Ovary (tissue), 9 donors: ENCODE measurements around the gene SLC35F4. TPM values are rescaled to one million over a fixed set of nuclear protein-coding genes. Genes with fewer than 3 reads are reported as not detected.

Source experiments
- DNase-seq, 5 donors: peaks; one replicate each; pipeline ENCODE4 v3.0.0-alpha.2; 2019 to 2020
- H3K27ac ChIP-seq, 2 donors: fragments of 200-600 bp; one replicate each; pipeline versions ENCODE4 v1.5.1 to v1.8.0; 2019 to 2022
- H3K27me3 ChIP-seq: fragments of 200-600 bp; one replicate; pipeline ENCODE4 v1.8.0; 2022
- H3K36me3 ChIP-seq: fragments of 200-600 bp; sonication (generic); one replicate; pipeline ENCODE4 v1.5.1; 2019
- H3K4me1 ChIP-seq: one replicate; pipeline ENCODE4 v1.8.1; 2013; ENCODE audit warnings: mild to moderate bottlenecking, moderate library complexity; ENCODE audit not compliant: insufficient read depth
- H3K4me3 ChIP-seq: fragments of 200-600 bp; sonication (generic); one replicate; pipeline ENCODE4 v1.5.1; 2017
- H3K9me3 ChIP-seq, 2 donors: fragments of 200-600 bp in 1 of 2; sonication (generic) in 1 of 2; one replicate each; pipeline versions ENCODE4 v1.5.1 to v1.8.1; 2013 to 2019; ENCODE audit warnings: mild to moderate bottlenecking in 1 of 2, moderate library complexity in 1 of 2
- CTCF ChIP-seq, 3 donors: fragments of 450-650 bp in 2 of 3; fragments of 200-600 bp in 1 of 3; IDR thresholded peaks; one replicate each; pipeline versions ENCODE4 v1.5.1 to v1.8.0; 2016 to 2022; ENCODE audit warnings: antibody characterized with exemption in 3 of 3, mild to moderate bottlenecking in 1 of 3
- EP300 ChIP-seq: sonication (generic); formaldehyde crosslinking; IDR thresholded peaks from one replicate; pipeline ENCODE4 v1.6.1; 2017; ENCODE audit warnings: antibody characterized with exemption
- POLR2A ChIP-seq: fragments of 450-650 bp; IDR thresholded peaks from one replicate; pipeline ENCODE4 v1.6.1; 2017; ENCODE audit warnings: antibody characterized with exemption, mild to moderate bottlenecking, moderate library complexity
- WGBS, 3 donors: extraction: QIAGEN DNeasy Blood & Tissue Kit in 1 of 3; methylation state at CpG; one replicate each; pipeline versions ENCODE4 v1.1.5 to v1.1.7; 2013 to 2017; 5-methylcytosine and 5-hydroxymethylcytosine counted together
- intact Hi-C, 4 donors: fragments of 100-400 bp; cut with DNase I; formaldehyde crosslinking; loops; one replicate each; pipeline versions ENCODE4 v1.11.0 to v1.15.1; 2022 to 2023
- polyA plus RNA-seq, 2 donors: library from polyadenylated mRNA; stranded (reverse); fragments of 200-250 nt in 1 of 2; fragments of 350-450 nt in 1 of 2; fragmentation: Illumina TruSeq in 1 of 2; extraction: RNeasy Lipid Tissue Mini Kit (QIAGEN cat#74804) in 1 of 2; gene quantifications; one replicate each; pipeline ENCODE4 v1.2.3, GENCODE V29; 2013 to 2014
- total RNA-seq, 7 donors: library from RNA; depleted of rRNA in 2 of 7; stranded (reverse); fragments of >200 nt in 2 of 7; fragmentation: NEBNext Ultra II Directional in 3 of 7; extraction: Animal tissue kit (Norgen Biotek cat#: 25700) in 3 of 7; gene quantifications; one replicate each; pipeline versions ENCODE4 v1.1.0 to v1.2.4, GENCODE V29; 2016 to 2023
- donor health status: DM: no; HTN: no; CAD: no; lungs with moderate emphysema.
- donor health status: DM: no; HTN: no; CAD: no.
- donor health status: Bipolar disorder and iron deficiency.
- donor health status: DM: yes; HTN: yes; CAD: no.
- donor health status: DM: no; HTN: no; CAD: no.
- donor health status: DM: yes; HTN: yes; CAD: no.

Gene SLC35F4
- total and polyA plus RNA-seq, 9 donors: 0.04 to 0.65 (median 0.20) TPM; not detected in 6

- no peaks in the 10 kb centered on the region for H3K9me3 ChIP-seq
- H3K4me3 ChIP-seq: no peak overlapping the region
- no peaks in the 10 kb centered on the region for H3K36me3 ChIP-seq
- H3K27me3 ChIP-seq: no peaks in the 10 kb centered on the region
- no peaks in the 10 kb centered on the region for H3K4me1 ChIP-seq
- intact Hi-C loops: no loop called here
- DNase-seq: no peak
- 49 to 56% (median 53%) methylated on average over 5 of the region's 5 CpGs for WGBS, 3 donors
- no peak overlapping the region for H3K27ac ChIP-seq
- TF ChIP-seq POLR2A (no peak), EP300 (no peak), CTCF (IDR thresholded peaks at IDR 0.05) (no peak)
Observed at GRCh38 chr14:57707219-57707618, 158.7 kb downstream of the SLC35F4 start.

- no peak for DNase-seq
- intact Hi-C loops: no loop called here
- 98 to 100% (median 98%) methylated on average over 1 of the region's 1 CpG for WGBS, 3 donors
- H3K27ac ChIP-seq: no peak overlapping the region
- TF ChIP-seq CTCF (IDR thresholded peaks at IDR 0.05) (no peak), EP300 (no peak), POLR2A (no peak)
- no peaks in the 10 kb centered on the region for H3K27me3 ChIP-seq
- H3K4me1 ChIP-seq: no peaks in the 10 kb centered on the region
- no peaks in the 10 kb centered on the region for H3K9me3 ChIP-seq
- H3K36me3 ChIP-seq: no peaks in the 10 kb centered on the region
- H3K4me3 ChIP-seq: no peak overlapping the region
Observed at GRCh38 chr14:57704763-57705162, 161.1 kb downstream of the SLC35F4 start.

GRCh38 chr14:57699947-57700346 lies 165.9 kb downstream of the SLC35F4 start:
- intact Hi-C loops: no loop called here
- TF ChIP-seq EP300 (no peak), POLR2A (no peak), CTCF (IDR thresholded peaks at IDR 0.05) (no peak)
- 30 to 62% (median 44%) methylated on average over 3 of the region's 3 CpGs for WGBS, 3 donors

GRCh38 chr14:57692671-57693070 lies 173.2 kb downstream of the SLC35F4 start:
- H3K36me3 ChIP-seq: no peaks in the 10 kb centered on the region
- TF ChIP-seq POLR2A (no peak), EP300 (no peak), CTCF (IDR thresholded peaks at IDR 0.05) (no peak)
- H3K27me3 ChIP-seq: no peaks in the 10 kb centered on the region
- intact Hi-C loops: no loop called here
- H3K9me3 ChIP-seq: no peaks in the 10 kb centered on the region
- no peak overlapping the region for H3K27ac ChIP-seq
- DNase-seq: no peak
- H3K4me3 ChIP-seq: no peak overlapping the region
- no peaks in the 10 kb centered on the region for H3K4me1 ChIP-seq

More at GRCh38 chr14:57699947-57700346, 165.9 kb downstream of the SLC35F4 start:
- Histone ChIP-seq H3K4me3 (no peak overlapping the region), H3K27ac (no peak overlapping the region), H3K9me3 (no peaks in the 10 kb centered on the region), H3K27me3 (no peaks in the 10 kb centered on the region), H3K4me1 (no peaks in the 10 kb centered on the region), H3K36me3 (no peaks in the 10 kb centered on the region)
- no peak for DNase-seq

- H3K9me3 ChIP-seq: no peaks in the 10 kb centered on the region
- no peak overlapping the region for H3K27ac ChIP-seq
- no peak for DNase-seq
- 6 to 28% (median 23%) methylated on average over 1 of the region's 1 CpG for WGBS, 3 donors
- H3K27me3 ChIP-seq: no peaks in the 10 kb centered on the region
- no peak overlapping the region for H3K4me3 ChIP-seq
- H3K4me1 ChIP-seq: no peaks in the 10 kb centered on the region
- H3K36me3 ChIP-seq: no peaks in the 10 kb centered on the region
- intact Hi-C loops: no loop called here
- TF ChIP-seq CTCF (IDR thresholded peaks at IDR 0.05) (no peak), EP300 (no peak), POLR2A (no peak)
Observed at GRCh38 chr14:57687416-57687815, 178.5 kb downstream of the SLC35F4 start.
